WERI-Rb-1 (cell line): ENCODE results near the gene TLE4.

ENCODE experiments used
- DNase-seq: peaks from one replicate; pipeline ENCODE4 v3.0.0-alpha.2; 2020
- H3K27ac ChIP-seq: fragments of 250-450 bp; sonication (Bioruptor Pico); 2 replicates; pipeline ENCODE4 v1.5.1; 2020; ENCODE audit warnings: mild to moderate bottlenecking, moderate library complexity
- H3K27me3 ChIP-seq: fragments of 250-450 bp; sonication (Bioruptor Pico); 2 replicates; pipeline ENCODE4 v1.5.1; 2021; ENCODE audit warnings: mild to moderate bottlenecking, low read depth, moderate library complexity; ENCODE audit not compliant: insufficient read depth, severe bottlenecking
- H3K36me3 ChIP-seq: fragments of 250-450 bp; sonication (Bioruptor Pico); 2 replicates; pipeline ENCODE4 v1.5.1; 2020; ENCODE audit warnings: mild to moderate bottlenecking, moderate library complexity
- H3K4me3 ChIP-seq: 2 replicates; pipeline ENCODE4 v1.5.1; 2011; ENCODE audit warnings: low read depth, mild to moderate bottlenecking, control low read depth, low read length
- H3K9me3 ChIP-seq: fragments of 250-450 bp; sonication (Bioruptor Pico); 2 replicates; pipeline ENCODE4 v1.5.1; 2021; ENCODE audit warnings: mild to moderate bottlenecking, moderate library complexity; ENCODE audit not compliant: severe bottlenecking
- CTCF ChIP-seq: IDR thresholded peaks from 2 replicates; pipeline ENCODE4 v1.5.1; 2011; ENCODE audit warnings: low read depth, mild to moderate bottlenecking, control low read depth, inconsistent platforms, low read length

TLE4 gene

DNA sequence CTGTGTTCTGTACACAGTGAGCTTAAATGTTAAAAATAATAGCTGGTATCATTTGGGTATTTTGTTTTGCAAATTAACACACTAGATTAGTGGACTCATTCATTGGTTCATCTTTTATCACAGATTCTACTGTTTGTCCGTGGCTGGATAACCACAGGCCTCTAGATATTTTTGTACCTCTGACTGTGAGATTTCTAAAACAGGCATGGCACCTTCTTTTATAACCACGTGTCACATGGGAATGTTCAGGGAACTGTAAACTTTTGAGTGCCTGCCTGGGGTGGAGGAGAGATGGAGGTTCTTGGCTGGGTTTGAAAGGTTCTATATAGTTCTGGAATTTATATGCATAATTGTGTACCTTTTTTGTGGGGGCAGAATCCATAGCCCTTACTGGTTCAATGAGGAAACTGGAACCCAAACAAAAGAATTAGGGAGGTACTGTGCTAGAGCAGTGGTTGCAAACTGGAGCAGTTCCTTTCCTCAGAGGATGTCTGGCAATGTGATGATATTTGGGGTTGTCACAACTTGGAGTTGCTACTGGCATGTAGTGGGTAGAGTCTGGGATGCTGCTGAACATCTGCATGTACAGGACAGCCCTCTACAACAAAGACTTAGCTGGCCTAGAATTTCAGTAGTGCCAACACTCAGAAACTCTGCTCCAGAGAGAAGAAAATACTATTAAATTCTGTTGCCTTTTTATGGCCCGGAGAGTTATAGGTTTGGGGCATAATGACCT lies 16.9 kb downstream of the TLE4 start:
- no peak for DNase-seq
- Histone ChIP-seq H3K4me3 (no peak overlapping the region), H3K27me3 (no peaks in the 10 kb centered on the region), H3K9me3 (no peaks in the 10 kb centered on the region), H3K27ac (no peak overlapping the region), H3K36me3 (no peaks in the 10 kb centered on the region)
- no peak for TF ChIP-seq CTCF

DNA sequence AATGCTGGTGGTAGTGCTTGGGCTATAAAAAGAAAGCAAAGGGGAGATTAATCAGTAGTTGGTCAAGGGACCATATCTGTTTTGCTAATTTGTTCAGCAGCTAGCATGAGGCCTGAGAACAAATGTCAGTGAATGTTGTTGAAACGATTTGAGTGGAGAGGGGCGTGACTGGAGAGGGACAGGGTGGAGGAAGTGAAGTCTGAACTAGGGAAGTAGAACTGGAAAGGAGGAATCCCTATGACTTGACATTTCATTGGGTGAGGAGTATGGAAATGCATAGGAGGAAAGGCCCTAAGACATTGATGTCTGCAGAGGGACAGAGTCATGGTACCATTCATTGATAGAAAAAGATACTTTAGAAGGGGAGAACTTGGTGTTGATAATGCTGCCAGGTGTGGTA lies 19.7 kb downstream of the TLE4 start:
- H3K4me3 ChIP-seq: no peak overlapping the region
- TF ChIP-seq CTCF: no peak

DNA sequence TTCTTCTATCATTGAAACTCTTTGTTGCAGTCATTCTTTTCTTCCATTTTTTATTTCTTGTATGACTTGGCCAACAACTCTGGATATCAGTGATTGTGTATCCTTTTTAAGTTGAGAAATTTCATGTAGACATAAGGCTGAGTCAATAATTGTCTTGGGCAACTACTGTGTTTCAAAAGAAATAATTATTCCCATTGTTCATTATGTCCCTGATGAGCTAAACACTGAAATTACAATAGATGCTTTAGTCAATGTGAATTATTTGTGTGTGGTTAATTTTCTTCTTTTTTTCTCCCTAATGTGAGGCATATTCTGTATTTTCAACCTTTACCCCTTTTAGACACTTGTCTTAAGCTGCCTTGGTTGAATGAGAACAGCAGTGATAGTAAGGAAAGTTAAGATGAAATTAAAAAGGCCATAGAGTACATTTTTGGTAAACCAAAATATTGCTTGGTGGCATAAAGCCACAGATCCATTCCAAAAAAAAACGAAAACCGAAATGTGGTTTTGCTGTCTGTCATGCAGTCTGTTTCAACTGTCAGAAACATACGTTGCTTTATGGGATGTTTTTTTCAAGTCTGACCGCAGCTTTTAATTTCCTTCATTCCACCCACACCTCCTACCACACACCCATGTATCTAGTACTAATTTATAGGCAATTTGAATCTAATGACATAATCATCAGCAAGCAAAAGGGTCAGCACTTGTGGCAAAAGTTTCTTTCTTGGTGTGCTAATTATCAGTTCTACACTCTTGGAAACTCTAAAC lies 21.1 kb downstream of the TLE4 start:
- no peaks in the 10 kb centered on the region for H3K9me3 ChIP-seq
- no peaks in the 10 kb centered on the region for H3K27me3 ChIP-seq
- no peaks in the 10 kb centered on the region for H3K36me3 ChIP-seq
- no peak for DNase-seq
- TF ChIP-seq CTCF: no peak
- no peak overlapping the region for H3K27ac ChIP-seq
- no peak overlapping the region for H3K4me3 ChIP-seq

More for the DNA sequence above, 19.7 kb downstream of the TLE4 start:
- H3K36me3 ChIP-seq: no peaks in the 10 kb centered on the region
- DNase-seq: no peak
- no peak overlapping the region for H3K27ac ChIP-seq
- no peaks in the 10 kb centered on the region for H3K27me3 ChIP-seq
- no peaks in the 10 kb centered on the region for H3K9me3 ChIP-seq

DNA sequence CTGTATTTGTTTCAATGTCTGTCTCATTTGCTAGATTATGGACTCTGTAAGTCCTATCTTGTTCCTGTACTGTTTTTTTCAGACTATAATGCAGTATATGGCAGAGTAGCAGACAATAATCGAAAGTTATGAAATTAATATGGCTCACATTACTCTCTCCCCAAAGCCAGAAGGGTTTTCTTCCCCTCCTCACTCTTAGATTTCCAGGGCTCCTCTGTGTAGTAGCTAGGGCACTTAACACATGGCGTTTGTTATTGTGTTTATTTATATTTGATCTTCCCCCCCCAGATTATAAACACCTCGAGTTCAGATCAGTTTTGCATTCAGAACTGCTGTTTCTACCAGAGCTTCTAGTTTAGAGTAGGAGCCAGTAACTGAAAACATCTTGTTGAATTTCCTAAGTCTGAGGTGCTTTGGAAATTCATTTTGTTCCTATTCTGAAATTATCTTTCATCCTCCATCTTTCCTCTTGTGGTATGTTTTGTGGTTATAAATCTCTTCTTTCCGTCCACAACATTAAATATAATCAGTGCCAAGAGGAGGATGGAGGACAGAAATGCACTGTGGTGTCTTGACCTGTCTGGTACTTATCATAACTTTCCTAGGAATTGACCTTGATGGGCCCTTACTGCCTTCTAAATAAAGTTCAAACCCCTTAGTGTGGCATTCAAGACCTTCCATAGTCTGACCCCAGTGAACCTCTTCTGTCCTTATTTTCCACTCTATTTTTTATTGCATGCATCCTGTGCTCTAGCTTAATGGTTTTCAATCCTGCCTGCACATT lies 27.0 kb downstream of the TLE4 start:
- no peak overlapping the region for H3K4me3 ChIP-seq
- H3K27me3 ChIP-seq: no peaks in the 10 kb centered on the region
- H3K9me3 ChIP-seq: peaks cover 6% of the 10 kb centered on the region
- H3K36me3 ChIP-seq: no peaks in the 10 kb centered on the region
- no peak for DNase-seq
- TF ChIP-seq CTCF: no peak
- H3K27ac ChIP-seq: no peak overlapping the region

DNA sequence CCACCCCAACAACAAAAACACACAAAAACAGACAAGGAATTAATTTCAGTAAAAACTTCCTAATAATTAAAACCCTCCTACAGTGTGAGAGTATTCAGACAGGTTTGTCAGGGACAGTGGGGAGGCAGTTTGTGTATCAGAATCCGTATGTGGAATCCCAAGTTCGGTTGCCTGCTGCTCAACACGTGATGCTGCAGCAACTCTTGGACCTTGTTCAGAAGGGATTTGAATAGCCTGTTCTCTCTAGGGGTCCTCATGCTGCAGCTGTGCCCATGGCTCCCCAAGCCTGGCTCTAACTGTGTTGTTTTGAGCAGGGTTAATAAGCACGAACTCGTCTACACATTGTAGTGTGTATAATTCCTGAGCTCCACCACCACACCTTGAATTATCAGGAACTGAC lies 28.7 kb downstream of the TLE4 start:
- H3K4me3 ChIP-seq: no peak overlapping the region
- no peak for DNase-seq
- peaks cover 6% of the 10 kb centered on the region for H3K9me3 ChIP-seq
- no peaks in the 10 kb centered on the region for H3K36me3 ChIP-seq
- no peaks in the 10 kb centered on the region for H3K27me3 ChIP-seq
- TF ChIP-seq CTCF: no peak
- no peak overlapping the region for H3K27ac ChIP-seq
